ENCODE measurements around the gene CYB561.

Gene CYB561

DNA sequence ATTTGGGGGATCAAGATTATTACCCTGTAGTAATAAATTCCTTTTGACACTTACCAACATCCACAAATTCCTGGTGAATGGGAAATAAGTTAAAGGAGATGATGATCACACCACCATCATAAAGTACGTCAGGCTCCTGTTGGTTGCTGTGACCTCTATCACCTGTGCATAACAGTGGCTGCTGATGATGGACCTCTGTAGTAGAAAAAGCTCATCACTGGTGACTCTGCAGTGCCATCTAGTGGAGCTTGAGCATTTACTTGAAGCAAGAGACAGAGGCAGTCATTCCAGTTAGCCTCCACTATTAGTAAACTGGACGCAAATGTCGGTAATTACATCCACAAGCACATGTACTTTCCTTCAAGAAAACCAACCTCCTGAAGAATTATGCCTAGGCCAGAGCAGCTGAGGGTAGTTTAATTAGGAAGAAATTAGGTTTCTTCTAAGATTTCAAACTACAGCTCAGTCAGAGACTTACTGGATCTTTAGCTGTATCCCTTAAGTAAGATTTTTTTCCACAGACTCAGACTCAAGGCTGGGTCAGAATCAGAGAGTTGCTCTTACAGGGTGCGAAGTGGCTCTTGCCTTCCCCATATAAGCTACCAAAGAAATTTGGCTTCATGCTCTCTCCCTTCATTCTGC, 39.3 kb downstream of the CYB561 start:
- TF ChIP-seq, protein P1, sequence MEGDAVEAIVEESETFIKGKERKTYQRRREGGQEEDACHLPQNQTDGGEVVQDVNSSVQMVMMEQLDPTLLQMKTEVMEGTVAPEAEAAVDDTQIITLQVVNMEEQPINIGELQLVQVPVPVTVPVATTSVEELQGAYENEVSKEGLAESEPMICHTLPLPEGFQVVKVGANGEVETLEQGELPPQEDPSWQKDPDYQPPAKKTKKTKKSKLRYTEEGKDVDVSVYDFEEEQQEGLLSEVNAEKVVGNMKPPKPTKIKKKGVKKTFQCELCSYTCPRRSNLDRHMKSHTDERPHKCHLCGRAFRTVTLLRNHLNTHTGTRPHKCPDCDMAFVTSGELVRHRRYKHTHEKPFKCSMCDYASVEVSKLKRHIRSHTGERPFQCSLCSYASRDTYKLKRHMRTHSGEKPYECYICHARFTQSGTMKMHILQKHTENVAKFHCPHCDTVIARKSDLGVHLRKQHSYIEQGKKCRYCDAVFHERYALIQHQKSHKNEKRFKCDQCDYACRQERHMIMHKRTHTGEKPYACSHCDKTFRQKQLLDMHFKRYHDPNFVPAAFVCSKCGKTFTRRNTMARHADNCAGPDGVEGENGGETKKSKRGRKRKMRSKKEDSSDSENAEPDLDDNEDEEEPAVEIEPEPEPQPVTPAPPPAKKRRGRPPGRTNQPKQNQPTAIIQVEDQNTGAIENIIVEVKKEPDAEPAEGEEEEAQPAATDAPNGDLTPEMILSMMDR (IDR thresholded peaks at IDR 0.05; ENCODE audit: insufficient read depth, missing control alignments), result peak; percentile 98
- no peak for DNase-seq (ENCODE audit: insufficient read length, low spot score)
- FAIRE-seq, result peak; percentile 78

DNA sequence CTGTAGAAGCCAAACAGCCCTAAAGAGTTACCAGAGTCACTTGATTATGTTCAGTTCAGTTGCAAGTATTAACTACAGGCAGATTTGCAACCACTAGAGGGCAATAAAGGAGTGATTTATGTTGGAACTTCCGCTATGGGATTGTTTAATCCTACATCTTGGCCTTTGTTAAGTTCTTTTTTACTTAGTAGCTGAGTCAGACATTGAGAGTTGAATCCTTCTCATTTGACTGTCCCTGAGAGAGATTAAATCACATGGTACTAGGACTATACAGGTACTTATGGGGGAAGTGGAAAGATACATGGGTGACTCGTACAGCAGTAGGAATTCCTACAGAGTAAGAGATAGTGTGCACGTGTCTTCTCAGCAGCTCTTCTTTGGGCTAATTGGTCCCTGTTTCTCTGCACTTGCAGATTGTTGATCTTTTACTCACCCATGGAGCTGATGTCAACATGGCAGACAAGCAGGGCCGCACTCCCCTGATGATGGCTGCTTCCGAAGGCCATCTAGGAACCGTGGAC, 40.3 kb downstream of the CYB561 start:
- no peak for DNase-seq (ENCODE audit: insufficient read length, low spot score)
- TF ChIP-seq, protein P1 (IDR thresholded peaks at IDR 0.05; ENCODE audit: insufficient read depth, missing control alignments), result peak; percentile 92
- FAIRE-seq, result peak; percentile 67

DNA sequence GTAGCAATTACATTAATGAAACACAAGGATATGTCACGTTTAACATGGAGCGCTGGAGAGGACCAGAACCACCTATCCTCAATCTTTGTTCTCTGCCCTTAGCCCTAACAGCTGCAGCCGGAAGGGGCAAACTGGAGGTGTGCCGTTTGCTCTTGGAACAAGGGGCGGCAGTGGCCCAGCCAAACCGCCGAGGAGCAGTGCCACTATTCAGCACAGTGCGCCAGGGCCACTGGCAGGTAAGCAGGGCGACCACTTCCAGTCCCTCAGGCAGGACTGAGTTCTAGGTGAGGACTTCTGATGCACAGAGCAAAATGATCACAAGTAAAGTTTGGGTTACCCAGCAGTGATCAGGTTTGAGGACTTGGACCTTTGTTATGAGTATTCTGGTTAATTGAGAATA, 41.1 kb downstream of the CYB561 start:
- TF ChIP-seq, protein P1 (IDR thresholded peaks at IDR 0.05; ENCODE audit: insufficient read depth, missing control alignments), result no peak

DNA sequence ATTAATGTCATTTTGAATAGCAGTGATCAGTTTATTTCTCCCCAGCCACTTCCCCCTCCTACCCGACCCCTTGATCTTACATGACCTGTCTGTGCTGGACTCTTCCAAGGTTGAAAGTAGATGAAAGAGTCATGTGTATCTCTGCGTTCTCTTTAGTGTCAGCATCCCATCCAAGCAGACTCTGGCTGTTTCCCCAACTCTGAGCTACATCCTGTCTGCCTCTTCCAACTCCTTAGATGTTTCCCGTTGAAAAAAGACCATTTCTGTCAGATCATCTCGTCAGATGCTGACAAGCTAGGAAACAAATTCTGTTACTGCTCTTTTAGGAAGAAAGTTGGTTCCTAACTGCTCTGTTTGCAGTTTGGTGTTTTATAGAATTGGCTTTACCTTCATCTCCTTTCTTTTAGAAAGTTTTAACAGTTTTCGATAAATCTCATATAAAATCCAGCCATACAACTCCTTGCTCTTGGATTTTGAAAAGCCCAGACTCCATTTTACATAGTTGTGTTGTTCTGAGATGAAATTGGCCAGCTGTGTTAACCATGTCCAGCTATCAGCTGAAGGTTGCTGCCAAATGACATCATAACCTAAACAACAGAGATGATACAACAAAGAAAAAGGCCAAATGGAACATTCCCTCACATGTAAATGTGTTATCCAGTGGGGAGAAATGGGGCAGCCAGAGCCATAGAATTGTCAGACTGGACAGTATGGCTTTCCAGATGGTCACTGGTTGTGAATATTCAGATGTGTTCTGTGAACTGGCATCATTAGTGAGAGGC, 43.5 kb downstream of the CYB561 start:
- TF ChIP-seq, protein P1 (IDR thresholded peaks at IDR 0.05; ENCODE audit: insufficient read depth, missing control alignments), result no peak
- DNase-seq (ENCODE audit: insufficient read length, low spot score), result no peak
- FAIRE-seq, result no peak

More for the DNA sequence above, 41.1 kb downstream of the CYB561 start:
- DNase-seq (ENCODE audit: insufficient read length, low spot score) (no peak), FAIRE-seq (no peak)

DNA sequence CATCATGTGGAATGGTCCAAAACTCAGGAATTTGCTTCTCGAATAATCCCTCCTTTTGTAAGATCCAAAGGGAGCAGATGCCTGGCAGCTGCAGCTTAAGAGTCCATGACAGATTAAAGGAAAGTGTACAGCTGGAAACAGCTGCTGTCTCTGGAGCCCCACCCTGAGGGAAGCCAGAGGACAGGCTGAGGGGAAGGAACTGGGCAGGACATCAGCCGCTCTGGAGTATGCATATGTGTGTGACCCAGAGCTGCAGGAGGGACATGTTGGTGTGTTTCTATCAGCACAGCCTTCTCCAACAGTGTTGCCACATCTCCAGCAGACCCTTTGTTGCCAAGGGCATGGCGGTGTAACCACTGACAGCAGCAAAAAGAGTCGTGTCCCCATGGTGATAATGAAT, 46.2 kb downstream of the CYB561 start:
- TF ChIP-seq, protein P1 (IDR thresholded peaks at IDR 0.05; ENCODE audit: insufficient read depth, missing control alignments), result no peak
- DNase-seq (ENCODE audit: insufficient read length, low spot score) (no peak), FAIRE-seq (no peak)

DNA sequence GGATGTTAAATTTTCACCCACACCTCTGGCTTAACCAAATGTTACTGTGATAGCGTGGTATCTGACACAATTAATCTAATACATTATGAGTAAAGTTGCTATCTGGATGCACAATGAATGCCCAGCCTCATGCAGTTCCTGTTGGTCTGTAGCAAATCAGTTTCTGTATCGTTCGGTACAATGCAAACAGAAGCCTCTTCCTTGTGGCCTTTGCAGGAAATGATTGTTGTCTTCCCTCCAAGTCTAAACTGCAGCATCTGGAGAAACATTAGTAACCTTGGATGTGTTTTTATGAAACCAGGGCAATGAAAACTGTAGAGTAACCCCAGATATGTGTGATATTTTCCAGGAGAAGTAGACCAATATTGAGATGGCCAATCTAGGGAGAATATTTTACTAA, 46.8 kb downstream of the CYB561 start:
- DNase-seq (ENCODE audit: insufficient read length, low spot score) (no peak), FAIRE-seq (no peak)
- TF ChIP-seq, protein P1 (IDR thresholded peaks at IDR 0.05; ENCODE audit: insufficient read depth, missing control alignments), result no peak

DNA sequence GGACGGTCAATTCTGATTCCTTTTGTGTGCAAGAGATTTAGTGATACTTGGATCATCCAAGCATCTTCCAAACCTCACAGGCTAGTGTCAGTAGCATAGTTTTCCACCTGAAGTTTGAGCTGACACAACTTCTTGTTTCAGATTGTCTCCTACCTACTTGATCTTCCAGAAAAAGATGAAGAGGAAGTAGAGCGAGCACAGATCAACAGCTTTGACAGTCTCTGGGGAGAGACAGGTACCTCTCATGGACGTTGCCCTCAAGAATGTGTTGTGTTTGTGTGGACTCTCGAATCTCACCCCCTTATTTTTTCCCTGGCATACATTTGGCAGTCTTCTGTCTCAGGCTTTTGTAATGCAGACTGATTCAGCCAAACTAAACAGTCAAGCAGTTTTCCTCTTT, 47.4 kb downstream of the CYB561 start:
- TF ChIP-seq, protein P1 (IDR thresholded peaks at IDR 0.05; ENCODE audit: insufficient read depth, missing control alignments), result no peak
- no peak for FAIRE-seq
- DNase-seq (ENCODE audit: insufficient read length, low spot score), result no peak
